ENCODE results near the gene RAB11FIP2. TPM values are rescaled to one million over a fixed set of nuclear protein-coding genes. Genes with fewer than 3 reads are reported as not detected.

Gene RAB11FIP2
- total and polyA plus RNA-seq, 2 of the 4 experiments (the other 2 are of a cell fraction) = 3.6 to 16.1 TPM

DNA sequence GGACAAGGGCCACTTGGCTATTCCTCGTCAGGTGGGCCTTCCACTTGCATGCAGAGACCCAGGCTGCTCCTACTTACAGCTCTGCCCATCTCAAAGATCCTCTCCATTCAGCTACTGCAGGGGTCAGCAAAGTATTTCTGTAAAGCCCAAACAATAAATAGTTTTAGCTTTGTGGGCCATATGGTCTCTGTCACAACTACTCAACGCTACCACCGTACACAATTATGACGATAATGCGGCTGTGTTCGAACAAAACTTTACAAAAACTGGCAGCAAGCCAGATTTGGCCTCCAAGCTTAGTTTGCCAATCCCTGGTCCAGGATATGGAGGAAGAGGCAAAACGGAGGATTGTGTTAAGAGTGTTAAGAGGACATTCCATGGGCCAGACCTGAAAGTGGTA is 12.8 kb downstream of the RAB11FIP2 start:
- in situ Hi-C loops (cut with MboI; ENCODE audit: low sequenced_read_pairs) = no loop called here
- intact Hi-C loops (cut with micrococcal nuclease) = no loop called here
- ATAC-seq (ENCODE audit: low read depth) = no peak

More for the DNA sequence above, 12.8 kb downstream of the RAB11FIP2 start:
- Histone ChIP-seq H2BK120ac (ENCODE audit: low read depth, low read length) (no peak overlapping the region), H3K56ac (ENCODE audit: extremely low read depth, insufficient read depth, low read length) (no peak overlapping the region), H4K8ac (ENCODE audit: low read depth in 2 of 2, low read length in 2 of 2) (no peak overlapping the region), H3K9me1 (ENCODE audit: insufficient read depth, low read length) (peaks cover 4% of the 10 kb centered on the region; the same call in 1 of the 2 replicates), H2BK20ac (ENCODE audit: low read depth, low read length) (no peak overlapping the region), H3K23ac (ENCODE audit: low read depth, low read length) (no peak overlapping the region), H3K4me2 (ENCODE audit: low read depth, low read length) (no peak overlapping the region), H2AK9ac (replicated peaks; ENCODE audit: low read depth, low read length, poor library complexity) (no peak overlapping the region), H4K91ac (ENCODE audit: insufficient read depth, low read depth, low read length) (no peak overlapping the region), H3K27me3 (ENCODE audit: control insufficient read depth, insufficient read depth, low read length) (no peaks in the 10 kb centered on the region), H2AFZ (replicated peaks; ENCODE audit: low read length, poor library complexity) (no peak overlapping the region), H3K18ac (ENCODE audit: low read depth, low read length) (no peak overlapping the region), H2AK5ac (ENCODE audit: low read depth, low read length) (no peak overlapping the region), H4K20me1 (ENCODE audit: insufficient read depth, low read length) (no peaks in the 10 kb centered on the region), H3K9me3 (ENCODE audit: control insufficient read depth, insufficient read depth, low read length) (no peaks in the 10 kb centered on the region), H3K4ac (ENCODE audit: low read depth, low read length) (no peak overlapping the region), H2BK15ac (ENCODE audit: low read depth, low read length) (no peak overlapping the region), H3K4me1 (ENCODE audit: control insufficient read depth, insufficient read depth, low read length) (no peaks in the 10 kb centered on the region; the same call in 1 of the 2 replicates), H3K36me3 (ENCODE audit: control insufficient read depth, insufficient read depth, low read length) (0 out of 2 replicates have a peak, but pooled peaks cover 2% of the 10 kb centered on the region), H3K27ac (ENCODE audit: insufficient read depth, low read length) (no peak overlapping the region), H3K9ac (ENCODE audit: low read depth, low read length) (no peak overlapping the region), H4K5ac (ENCODE audit: low read depth, low read length) (no peak overlapping the region), H3K79me1 (ENCODE audit: low read depth in 1 of 2, low read length in 2 of 2) (peaks cover 0 to 11% of the 10 kb centered on the region in 2 experiments; a peak in 2 of 4 replicates), H2BK5ac (ENCODE audit: low read depth, low read length, poor library complexity, severe bottlenecking) (no peak overlapping the region), H3K4me3 (ENCODE audit: insufficient read depth, low read depth, low read length) (no peak overlapping the region), H3K14ac (replicated peaks; ENCODE audit: low read depth, low read length) (no peak overlapping the region)
- DNase-seq = peak; percentile 19
- CTCF ChIA-PET = interaction anchor here (0.5 kb wide), 1 partner anchor 52 kb away, joined by 5 read pairs; no protein-coding TSS in a partner anchor
- BruUV-seq (replicated peaks) = no TSS peak
- no CpG with 5 or more reads among the region's 7 CpGs for whole genome bisulfite sequencing, 2 experiments (ENCODE audit: extremely low coverage in 2 of 2, insufficient read length in 1 of 2)
- POLR2A ChIA-PET (ENCODE audit: unreplicated experiment) = no interaction called here
- dilution Hi-C loops (cut with HindIII; ENCODE audit: low sequenced_read_pairs, unreplicated experiment) = no loop called here
- TF ChIP-seq SMC3 (IDR thresholded peaks at IDR 0.05; ENCODE audit: low read depth, low read length) (no peak), USF2 (IDR thresholded peaks at IDR 0.05; ENCODE audit: low read depth, low read length) (no peak), RFX5 (IDR thresholded peaks at IDR 0.05; ENCODE audit: low read depth, low read length) (no peak), CEBPB (IDR thresholded peaks at IDR 0.05; ENCODE audit: low read depth, low read length) (no peak), BHLHE40 (IDR thresholded peaks at IDR 0.05; ENCODE audit: low read depth, low read length) (no peak), ELK1 (IDR thresholded peaks at IDR 0.05; ENCODE audit: borderline replicate concordance, low read depth, low read length) (no peak), MAZ (IDR thresholded peaks at IDR 0.05; ENCODE audit: borderline replicate concordance, low read depth, low read length) (no peak), NFE2L2 (IDR thresholded peaks at IDR 0.05; ENCODE audit: low read depth, low read length) (no peak), FOS (IDR thresholded peaks at IDR 0.05; ENCODE audit: low read depth, low read length) (no peak), MAFK (IDR thresholded peaks at IDR 0.05; ENCODE audit: low read depth, low read length) (no peak), RCOR1 (IDR thresholded peaks at IDR 0.05; ENCODE audit: insufficient replicate concordance, low read length) (no peak), RAD21 (IDR thresholded peaks at IDR 0.05; ENCODE audit: low read length) (no peak)
